GM12891 (cell line): ENCODE data around the gene LRMDA.

ENCODE experiments used
- PAX5 ChIP-seq: IDR thresholded peaks from 2 replicates; pipeline ENCODE4 v1.6.1; 2011; ENCODE audit warnings: low read length, moderate library complexity, mild to moderate bottlenecking; ENCODE audit not compliant: insufficient read depth, severe bottlenecking
- POLR2A ChIP-seq: IDR thresholded peaks from 2 replicates; pipeline ENCODE4 v1.6.1; 2011; ENCODE audit warnings: low read depth, low read length, control low read depth
- POLR2AphosphoS5 ChIP-seq: IDR thresholded peaks from 2 replicates; pipeline ENCODE4 v1.6.1; 2011; ENCODE audit warnings: low read depth, low read length, control low read depth
- POU2F2 ChIP-seq: IDR thresholded peaks from 2 replicates; pipeline ENCODE4 v1.6.1; 2011; ENCODE audit warnings: low read depth, mild to moderate bottlenecking, control low read depth, low read length, moderate library complexity

DNA sequence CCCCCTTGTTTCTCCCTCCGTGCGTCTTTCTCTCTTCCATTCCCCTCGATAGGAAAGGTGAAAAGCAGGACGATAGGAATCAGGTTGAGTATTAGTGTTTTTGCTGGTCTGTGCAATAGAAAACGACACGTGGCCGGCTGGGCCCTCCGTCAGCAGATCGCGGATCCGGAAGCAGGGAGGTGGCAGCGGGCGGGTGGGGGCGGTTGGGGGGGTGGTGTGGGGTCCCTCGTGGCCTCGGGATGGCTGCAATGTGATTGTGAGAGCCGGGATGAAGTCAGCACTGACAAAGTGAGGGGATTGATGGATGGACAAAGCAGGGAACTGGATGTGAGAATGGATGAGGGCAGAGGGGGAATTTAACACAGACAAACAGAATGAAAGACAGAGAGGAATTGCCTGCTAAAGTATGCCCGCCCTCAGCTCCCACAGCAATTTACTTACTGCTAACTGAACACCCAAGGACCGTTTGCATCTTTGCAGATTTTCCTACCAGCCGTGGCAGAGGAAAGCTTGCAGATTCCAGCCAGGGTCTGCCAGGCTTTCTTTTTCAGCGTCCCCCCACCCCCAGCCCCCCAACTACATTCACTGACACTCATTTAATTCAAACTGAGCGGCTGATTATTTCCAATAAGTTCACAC, 280.9 kb downstream of the LRMDA start:
- no peak for TF ChIP-seq POLR2AphosphoS5
- TF ChIP-seq POLR2A: no peak
- no peak for TF ChIP-seq PAX5
- TF ChIP-seq POU2F2: no peak
